ENCODE results near the gene FOXO3.
"Not testable (repeated sequence)": the region's sequence is repeated elsewhere in the genome, so short reads cannot be mapped to it uniquely, and the experiment has no call there.

The FOXO3 gene

DNA sequence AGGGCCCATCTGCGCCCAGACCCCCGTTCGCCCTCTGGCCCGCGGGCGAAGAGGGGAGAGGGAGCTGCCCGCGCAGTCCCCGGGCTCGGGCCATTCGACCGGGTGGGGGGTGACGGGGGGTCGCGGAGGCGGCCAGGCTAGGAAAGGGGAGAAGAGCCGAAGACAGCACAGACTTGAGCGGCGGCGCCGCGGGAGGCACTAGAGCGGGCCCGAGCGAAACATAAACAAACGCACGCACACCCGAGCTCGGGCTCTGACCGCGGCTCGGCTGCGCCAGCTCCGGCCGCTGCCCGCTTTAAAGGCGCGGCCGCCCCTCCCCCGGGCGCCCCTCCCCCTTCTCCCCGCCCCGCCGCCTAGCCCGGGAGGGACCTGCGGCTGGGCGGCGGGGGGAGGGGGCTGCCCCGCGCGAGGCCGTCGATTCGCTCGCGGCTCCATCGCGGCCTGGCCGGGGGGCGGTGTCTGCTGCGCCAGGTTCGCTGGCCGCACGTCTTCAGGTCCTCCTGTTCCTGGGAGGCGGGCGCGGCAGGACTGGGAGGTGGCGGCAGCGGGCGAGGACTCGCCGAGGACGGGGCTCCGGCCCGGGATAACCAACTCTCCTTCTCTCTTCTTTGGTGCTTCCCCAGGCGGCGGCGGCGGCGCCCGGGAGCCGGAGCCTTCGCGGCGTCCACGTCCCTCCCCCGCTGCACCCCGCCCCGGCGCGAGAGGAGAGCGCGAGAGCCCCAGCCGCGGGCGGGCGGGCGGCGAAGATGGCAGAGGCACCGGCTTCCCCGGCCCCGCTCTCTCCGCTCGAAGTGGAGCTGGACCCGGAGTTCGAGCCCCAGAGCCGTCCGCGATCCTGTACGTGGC, at the start of gene FOXO3:
FOXO3 (plus strand) TSS at position 455 of the 846 bp plus-strand sequence; CDS start at position 747, 292 bp downstream.
- peak in 2 of 4 experiments; percentile 27 to 49 for DNase-seq

DNA sequence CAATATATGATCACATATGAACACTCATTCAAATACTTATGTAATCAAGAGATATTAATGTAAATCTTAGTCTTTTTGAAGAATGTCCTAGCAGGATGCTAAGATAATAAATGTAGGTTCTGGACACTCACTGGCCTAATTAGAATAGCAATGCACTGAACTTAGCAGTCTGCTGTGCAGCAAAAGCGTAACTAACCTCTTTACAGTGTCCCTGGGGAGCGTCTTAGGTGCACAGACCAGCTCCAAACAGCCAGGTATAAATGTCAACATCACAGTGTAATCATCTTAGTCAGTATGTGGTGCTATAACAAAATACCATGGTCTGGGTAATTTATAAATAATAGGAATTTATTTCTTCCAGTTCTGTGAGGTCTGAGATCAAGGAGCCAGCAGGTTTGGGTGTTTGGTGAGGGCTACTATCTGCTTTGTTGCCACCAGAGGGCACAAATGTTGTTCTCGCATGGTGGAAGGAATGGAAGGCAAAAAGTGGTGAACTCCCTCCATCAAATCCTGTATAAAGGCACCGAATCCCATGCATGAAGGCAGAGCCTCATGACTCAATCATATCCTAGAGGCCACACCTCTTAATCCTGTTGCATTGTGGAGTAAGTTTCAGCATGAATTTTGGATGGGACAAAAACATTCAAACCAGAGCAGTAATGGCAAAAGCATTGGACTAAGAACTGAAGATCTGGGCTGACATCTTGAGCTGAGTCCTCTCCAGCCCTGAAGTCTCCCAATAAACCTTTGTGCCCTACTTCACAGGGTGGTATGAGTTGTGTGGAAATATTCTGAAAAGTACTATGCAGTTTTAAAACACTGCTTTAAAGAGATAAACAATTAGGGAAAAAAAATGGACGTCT, 41.8 kb upstream of the FOXO3 start:
- DNase-seq = no peak

DNA sequence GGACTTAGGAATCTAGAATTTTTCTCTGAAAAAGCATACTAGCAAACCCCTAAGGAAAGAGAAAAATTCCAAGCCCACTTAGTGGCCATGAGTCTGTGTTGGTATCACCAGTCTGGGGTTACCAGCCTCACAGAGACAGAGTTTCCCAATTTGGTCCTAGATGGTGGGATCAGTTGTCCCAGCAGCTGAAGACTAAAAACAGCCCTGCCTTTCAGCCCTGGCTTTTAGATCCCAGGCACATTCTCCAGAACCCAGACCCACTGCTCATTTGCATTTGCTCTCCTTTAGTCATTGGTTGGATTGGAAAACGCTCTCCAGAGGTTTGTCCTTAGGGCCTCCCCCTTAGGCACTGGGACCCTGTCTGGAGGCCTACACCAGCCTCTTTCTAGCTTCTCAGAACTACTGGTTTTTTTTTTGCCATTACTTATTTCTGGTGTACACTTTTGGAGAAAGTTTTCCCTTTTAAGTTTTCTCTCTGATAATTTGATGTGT, 39.1 kb upstream of the FOXO3 start:
- no peak for DNase-seq

DNA sequence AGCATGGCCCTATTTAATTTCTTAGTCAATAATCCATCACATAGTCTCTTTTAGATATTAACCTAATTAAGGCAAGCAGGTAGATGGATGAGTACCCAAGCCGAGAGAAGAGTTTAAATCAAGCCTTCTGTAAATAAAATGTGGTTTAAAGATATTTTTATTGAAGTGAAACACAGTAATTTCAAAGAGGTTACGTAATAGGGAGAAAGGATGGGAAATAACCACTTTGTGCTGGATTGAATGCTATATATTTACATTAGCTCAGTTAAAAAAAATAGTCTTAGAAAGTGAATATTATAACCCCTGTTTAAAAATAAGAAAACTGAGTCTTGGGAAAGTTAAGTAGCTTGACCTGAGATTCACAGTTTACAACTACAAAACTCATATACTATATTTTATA, 37.0 kb upstream of the FOXO3 start:
- DNase-seq = no peak

DNA sequence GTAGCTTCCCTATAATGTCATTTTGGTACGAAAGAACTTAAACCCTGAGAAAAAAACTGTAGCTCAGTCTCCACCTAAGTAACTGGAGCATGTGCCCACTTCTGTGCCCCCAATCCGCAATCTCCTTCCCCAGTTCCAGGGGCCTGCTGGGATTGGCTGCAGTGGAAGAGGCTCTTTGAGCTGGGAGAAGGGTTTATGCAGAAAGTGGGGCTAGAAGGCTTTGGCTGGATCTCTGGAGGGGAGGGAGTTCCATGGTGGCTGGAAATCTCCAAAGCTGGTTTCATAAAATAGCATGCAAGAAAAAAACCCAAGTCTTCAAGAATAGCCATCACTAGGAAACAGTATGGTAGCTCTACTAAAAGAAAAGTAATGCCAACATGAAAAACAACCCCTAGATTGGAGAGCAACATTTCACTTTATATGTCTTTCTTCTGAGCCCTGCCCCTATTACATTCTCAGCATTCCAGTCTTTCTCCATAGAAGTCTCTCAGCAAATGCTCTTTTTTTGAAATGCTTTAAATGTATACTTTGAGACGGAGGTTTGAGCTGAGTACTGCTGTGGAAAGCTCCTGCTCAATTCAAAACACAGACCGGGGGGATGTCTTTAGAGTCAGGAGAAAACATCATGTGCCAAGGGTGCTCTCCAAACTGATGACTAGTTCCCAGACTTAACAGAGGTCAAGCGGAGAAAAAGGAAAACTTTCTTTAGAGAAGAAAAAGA, 36.0 kb upstream of the FOXO3 start:
- no peak for DNase-seq

DNA sequence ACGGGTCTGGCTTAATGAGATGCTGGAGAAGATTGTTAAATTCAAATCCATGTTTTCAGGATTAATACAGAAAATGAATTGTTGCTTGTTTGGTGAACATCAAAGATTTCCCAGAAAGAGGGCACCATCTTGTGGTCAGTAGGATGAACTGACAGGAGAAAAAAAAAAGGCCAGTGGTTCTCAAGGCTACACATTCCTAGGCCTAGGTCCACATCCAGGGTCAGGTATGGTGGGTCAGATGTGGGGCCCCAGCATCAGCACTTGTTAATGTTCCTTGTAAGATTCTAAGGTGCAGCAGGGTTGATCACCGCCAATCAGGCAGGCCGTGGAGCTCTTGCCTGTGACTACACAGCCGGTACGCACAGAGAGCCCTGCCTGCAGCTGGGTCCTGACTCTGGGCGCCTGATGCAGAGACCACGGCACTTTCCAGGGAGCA, 34.0 kb upstream of the FOXO3 start:
- DNase-seq = no peak

DNA sequence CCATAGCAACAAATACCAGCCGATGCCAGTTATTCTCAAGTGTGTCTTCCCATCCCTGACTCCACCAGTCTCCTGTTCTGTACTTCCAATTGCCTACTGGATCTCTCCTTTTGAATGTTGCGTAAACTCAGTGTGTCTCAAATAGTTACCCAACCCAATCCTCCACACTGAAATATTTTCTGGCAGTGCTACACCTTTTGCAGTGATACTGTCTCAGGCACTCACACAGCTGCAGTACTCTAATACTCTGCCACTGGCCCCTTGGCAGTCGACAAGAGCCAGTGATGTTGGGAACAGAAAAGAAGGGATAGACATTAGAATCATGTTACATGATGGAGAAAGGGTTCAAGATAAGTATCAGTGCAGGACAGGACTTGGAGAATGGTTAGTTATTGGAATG, 31.8 kb upstream of the FOXO3 start:
- no peak for DNase-seq

DNA sequence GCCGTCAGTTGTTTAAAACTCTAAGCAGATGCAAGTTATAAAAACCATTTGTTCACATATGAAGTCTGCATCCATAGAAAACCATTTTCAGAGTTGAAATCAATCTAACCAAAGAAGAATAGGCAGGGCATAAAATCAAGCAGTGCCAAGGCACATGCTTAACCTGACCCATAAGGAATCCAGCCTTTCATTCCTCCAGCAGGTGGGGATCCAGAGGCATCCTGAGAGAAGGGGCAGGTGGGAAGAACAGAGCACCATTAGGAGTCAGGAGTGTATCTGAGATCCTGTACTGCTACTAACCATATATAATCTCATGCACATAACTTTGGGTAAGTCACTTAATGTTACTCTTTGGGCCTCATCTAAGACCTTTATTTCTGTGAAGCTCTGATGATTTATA, 29.4 kb upstream of the FOXO3 start:
- DNase-seq = no peak

DNA sequence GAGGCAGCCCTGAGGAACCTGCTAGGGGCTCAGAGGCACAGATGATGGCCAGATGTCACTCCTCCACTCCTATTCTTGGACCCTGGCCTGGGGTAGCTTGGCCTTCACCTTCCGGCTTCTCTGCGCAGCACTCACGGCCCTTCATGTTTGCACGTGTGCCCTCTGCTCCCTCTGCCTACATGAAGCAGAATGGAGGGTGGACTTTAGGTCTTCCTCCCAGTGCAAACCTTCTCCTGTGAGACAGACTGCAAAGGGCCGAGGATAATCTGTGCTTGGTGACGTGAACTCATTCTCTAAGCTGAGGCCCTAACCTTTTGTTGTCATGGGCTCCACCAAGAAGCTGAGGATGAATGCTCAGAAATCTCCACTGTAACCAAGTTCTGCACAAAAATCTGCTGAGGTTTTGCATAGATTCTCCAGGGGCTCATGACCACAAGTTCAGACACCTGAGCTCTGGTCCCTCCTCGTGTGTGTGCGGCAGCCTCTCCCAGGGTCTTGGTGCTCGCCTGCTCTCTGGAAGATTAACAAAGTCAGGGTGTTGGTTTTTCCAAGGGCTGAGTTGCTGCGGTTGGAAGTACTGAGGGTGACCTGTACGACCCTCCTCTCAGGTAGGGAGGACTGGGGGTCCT, 25.5 kb upstream of the FOXO3 start:
- no peak for DNase-seq

DNA sequence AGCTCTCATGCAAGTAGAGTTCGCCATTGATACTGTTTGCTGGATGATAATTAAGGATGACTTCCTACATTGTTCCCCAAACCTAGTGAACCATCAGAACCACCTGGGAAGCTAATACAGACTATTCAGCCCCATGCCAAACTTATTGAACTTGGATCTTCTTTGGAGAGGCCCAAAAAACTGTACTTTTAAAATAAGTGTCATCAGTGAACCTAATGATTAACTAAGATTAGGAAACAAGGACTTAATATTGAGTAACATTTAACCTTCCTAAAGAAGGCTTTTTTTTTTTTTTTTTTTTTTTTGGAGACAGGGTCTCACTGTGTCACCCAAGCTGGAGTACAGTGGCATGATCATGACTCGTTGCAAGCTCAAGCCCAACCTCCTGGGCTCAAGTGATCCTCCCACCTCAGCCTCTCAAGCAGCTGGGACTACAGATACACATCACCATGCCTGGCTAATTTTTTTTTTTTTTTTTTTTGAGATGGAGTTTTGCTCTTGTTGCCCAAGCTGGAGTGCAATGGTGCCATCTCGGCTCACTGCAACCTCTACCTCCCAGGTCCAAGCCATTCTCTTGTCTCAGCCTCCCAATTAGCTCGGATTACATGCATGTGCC, 24.7 kb upstream of the FOXO3 start:
- not testable (repeated sequence) for DNase-seq

DNA sequence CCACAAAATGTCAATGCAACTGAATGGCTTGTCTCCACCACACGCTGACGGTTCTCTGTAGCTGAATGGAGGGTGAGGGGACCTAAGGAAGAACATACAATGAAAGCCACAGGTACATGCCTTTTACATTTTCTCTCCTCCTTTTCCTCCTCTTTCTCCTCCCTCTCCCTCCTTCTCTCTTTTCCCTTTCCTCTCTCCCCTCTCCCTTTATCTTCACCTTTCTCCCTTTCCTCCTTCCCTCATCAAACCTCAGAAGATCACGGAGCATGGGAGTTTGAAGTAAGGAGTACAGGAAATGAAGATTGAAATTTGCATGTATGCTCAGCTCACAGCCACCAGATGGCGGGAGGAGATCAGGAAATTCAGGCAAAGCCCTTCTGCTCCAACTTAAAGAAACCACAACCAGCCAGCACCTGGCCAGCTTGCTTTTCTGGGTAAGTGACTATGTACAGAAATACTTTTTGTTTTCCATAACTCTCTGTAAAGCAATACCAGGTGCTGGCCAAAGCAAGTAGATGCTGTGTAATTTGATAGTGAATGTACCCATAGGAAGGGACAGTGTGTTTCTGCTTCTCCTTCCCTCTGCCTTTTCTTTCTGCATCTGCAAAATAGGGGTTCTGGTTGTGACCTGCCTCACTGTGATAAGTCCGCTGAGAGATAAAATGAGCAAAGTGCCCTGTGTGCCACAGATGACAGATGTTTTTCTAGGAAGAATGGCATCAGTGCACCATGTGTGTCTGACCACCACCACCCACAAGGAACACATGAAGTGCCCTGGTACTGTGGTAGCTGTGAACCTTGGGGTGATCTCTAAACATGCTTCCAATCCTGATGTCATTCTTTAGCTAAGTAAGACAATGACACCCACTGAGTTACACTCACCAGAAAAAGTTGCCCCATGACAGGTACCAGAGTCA, 18.6 kb upstream of the FOXO3 start:
- DNase-seq = peak in 3 of 4 experiments; percentile 17 to 51 (median 21)

DNA sequence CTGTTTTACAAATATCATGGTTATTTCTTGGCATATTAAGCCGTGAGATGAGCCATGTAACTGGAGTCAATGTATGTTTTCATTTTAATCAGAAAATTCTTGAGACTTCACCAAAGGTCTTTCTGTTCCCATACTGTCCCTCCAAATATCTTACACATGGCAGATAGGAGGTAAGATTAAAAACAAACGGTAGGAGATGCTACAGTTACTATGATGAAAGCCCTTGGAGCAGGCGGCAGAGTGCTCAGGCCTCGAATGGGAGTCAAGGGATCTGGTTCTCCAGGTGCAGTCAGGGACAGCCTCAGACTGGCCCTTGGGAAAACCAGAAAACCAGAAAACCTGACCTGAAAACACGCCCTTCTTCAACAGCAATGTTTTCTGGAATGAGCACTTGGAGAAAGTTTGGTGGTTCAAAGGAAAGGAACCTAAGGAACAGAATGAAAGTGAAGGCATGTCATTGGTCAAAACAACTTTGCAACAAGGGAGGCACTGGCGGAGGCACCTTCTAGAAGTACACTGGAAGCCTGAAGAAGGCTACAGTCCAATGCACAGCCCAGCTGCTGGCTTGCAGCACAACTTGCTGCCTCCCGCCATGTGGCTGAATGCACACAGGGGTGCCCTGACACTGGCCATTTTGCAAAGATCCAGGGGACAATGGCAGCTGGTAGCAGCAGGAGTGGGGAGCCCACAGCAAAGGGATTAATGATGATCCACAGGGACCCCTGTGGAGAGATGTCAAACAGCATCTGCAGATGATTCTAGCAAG, 17.4 kb upstream of the FOXO3 start:
- DNase-seq = no peak

DNA sequence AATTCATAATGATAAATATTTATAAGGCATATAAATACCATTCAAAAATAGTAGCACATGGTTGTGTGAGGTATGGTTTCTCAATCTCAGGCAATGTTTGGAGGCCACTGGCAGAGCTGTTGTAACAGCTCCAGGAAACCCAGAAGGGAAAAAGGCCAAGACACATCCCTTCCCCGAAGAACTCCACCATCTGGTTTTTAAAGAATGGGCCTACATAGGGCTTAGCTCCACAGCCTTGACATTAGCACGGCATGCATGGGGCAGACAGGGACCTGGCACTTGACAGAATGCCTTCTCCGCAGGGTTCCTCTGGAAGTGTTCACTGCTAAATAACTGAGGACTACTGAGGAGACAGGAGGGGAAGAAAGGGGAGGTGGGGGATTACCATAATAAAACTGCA, 16.1 kb upstream of the FOXO3 start:
- no peak for DNase-seq

DNA sequence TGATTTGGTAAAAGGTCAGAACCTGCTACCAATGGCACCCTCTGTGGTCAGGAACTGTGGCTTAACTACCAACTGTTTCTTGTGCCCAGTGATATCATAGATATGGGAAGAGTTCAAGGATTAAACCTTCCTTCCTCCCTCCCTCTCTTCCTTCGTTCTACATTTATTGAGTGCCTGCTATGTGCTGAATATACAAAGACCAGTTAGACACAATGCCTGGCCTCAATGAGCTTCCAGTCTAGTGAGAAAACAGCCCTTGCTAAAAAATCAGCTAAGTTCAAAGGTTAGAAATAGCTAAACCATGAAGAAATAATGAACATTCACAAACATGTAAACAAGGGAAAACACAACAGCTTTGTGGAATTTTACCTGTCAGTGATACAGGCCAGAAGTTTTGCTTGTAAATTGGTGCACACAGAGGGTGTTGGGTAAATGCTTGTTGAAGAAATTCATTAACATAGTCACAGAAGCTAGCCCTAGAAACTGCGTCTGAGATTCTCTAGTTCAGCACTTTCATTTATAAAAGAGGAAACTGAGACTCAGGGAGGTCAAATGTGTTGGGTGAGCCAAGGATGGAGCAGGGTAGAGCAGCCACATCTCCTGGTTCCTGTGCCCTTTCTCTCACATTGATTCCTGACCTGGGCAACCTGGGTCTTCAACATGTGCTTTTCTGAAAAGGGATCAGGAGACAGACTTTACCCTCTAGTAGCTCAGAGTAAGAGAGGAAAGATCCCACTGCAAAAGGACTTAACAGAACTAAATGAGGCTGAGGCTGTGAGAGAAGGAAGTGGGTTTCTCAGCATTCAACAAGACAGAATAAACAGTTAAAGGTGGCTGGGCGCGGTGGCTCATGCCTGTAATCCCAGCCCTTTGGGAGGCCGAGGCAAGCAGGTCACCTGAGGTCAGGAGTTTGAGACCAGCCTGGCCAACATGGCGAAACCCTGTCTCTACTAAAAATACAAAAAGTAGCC, 14.4 kb upstream of the FOXO3 start:
- DNase-seq = no peak

DNA sequence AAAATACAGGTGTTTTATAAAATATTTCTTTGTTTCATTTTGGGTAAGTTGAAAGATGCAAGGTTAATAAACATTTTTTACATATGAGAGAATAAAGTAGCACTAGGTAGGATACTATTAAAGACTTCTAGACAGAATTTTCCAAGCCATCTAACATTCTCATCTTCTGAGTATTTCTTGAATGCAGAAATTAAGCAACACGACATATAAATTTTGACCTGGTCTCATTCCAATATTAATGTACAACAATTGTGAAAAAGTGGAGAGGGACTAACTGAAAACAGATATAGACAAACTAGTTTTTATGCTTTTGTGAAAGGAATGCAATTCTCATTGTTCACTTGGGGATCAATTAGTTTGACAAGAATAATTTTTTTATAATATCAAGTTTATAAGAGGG, 11.5 kb upstream of the FOXO3 start:
- no peak for DNase-seq

DNA sequence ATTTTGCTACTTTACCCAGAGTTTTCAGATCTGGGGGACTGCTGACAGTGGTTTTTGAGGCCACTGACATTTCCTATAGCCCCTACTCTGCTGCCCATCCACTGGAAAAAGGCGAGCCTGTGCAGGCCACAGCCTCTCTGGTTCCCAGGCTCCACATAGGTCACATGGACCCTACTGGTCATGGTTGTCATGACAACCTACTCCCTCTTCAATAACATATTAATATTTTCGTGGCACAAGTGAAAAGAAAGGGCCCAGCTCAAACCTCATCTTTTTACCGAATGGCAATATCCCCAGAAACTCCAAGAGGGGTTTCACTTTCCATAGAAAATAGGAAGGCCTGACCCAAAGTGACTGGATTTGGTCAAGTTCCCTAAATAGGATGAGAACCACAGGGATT, 11.0 kb upstream of the FOXO3 start:
- no peak for DNase-seq

DNA sequence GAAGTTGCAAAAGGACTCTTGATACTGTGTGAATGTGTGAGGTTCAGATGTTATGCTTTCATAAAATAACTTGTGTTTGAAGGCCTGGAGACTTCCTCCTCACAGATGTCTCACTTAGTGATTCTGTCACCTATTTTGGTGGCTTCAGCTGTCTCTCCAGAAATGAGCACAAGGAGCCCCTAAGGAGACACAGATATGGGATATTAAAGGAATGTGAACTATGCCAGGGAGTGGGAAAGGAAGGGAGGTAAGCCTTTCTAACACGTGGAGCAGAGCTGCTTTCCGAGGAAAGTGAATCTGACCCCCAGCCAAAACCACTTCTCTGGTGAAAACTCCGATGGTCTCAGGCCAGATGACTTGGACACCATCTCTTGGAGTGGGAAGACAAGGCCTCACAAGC, 10.5 kb upstream of the FOXO3 start:
- no peak for DNase-seq

DNA sequence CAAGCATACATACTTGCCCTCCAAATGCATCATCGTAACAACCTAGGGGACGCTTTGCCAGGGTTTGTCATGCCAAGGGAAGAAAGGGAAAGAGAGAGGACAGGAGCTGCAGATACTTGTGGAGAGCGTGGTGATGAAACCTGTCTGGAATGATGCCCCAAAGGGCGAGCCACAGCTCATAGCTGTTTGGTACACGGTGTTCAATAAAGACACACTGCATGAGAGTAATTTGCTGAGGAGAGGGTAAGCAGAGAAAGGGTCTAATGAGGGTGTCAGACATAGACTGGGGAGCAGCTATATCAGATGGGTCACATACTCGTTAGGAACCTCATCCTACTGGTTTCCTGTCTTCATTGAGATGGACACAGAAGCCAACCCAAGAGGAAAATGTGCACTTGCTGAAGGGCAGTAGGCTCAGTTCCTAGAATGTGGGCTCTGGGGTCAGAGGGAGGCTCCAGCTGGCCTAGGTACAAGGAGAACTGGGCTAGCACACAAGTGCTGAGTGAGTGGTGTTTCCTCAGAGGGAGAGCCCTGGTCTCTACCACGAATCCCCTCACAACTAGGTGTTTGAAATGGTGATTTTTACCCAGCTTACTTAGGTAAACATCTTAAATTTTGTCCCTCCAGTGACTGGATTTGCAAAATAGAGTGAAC, 5.2 kb upstream of the FOXO3 start:
- no peak for DNase-seq

Data from activated naive CD4-positive, alpha-beta T cell (primary cell).